Left ventricle myocardium inferior (tissue), 1 donor: ENCODE measurements around the gene SAPCD2. TPM values are rescaled to one million over a fixed set of nuclear protein-coding genes. Genes with fewer than 3 reads are reported as not detected.
"Not testable (repeated sequence)": the region's sequence is repeated elsewhere in the genome, so short reads cannot be mapped to it uniquely, and the experiment has no call there.

Experiments used
- DNase-seq: peaks from one replicate; pipeline ENCODE4 v3.0.0-alpha.2; 2020
- H3K27ac ChIP-seq: fragments of 200-600 bp; replicated peaks from 2 replicates; pipeline ENCODE4 v1.8.0; 2021
- H3K27me3 ChIP-seq: fragments of 200-600 bp; 2 replicates; pipeline ENCODE4 v1.8.0; 2021; ENCODE audit warnings: low read depth
- H3K36me3 ChIP-seq: fragments of 200-600 bp; 2 replicates; pipeline ENCODE4 v1.8.0; 2021
- H3K4me1 ChIP-seq: fragments of 200-600 bp; 2 replicates; pipeline ENCODE4 v1.8.0; 2021
- H3K4me3 ChIP-seq: fragments of 200-600 bp; 2 replicates; pipeline ENCODE4 v1.8.0; 2021; ENCODE audit warnings: mild to moderate bottlenecking, moderate library complexity
- H3K9me3 ChIP-seq: fragments of 200-600 bp; replicated peaks from 2 replicates; pipeline ENCODE4 v1.8.0; 2021
- CTCF ChIP-seq: fragments of 200-600 bp; IDR thresholded peaks from 2 replicates; pipeline ENCODE4 v1.8.0; 2021; ENCODE audit warnings: antibody characterized with exemption, mild to moderate bottlenecking, borderline replicate concordance
- intact Hi-C: fragments of 100-400 bp; cut with micrococcal nuclease; formaldehyde crosslinking; loops from one replicate; pipeline ENCODE4 v1.11.0; 2022
- total RNA-seq: library from RNA; stranded (reverse); fragmentation: NEBNext Ultra II Directional; extraction: Animal tissue kit (Norgen Biotek cat#: 25700); gene quantifications from one replicate; pipeline ENCODE4 v1.2.1, GENCODE V29; 2021
- donor health status: DM: no; HTN: yes; CAD: no; lungs with severe emphysema.

Gene SAPCD2
- total RNA-seq, 1 donor from 2014 or later, result 0.25 TPM

GRCh38 chr9:137063311-137064026 is 6.9 kb downstream of the SAPCD2 start:
- H3K9me3 ChIP-seq, result no peaks in the 10 kb centered on the region
- no peak for TF ChIP-seq CTCF
- no peak for DNase-seq
- no peak overlapping the region for H3K4me3 ChIP-seq
- H3K36me3 ChIP-seq, result no peaks in the 10 kb centered on the region
- intact Hi-C loops, result no loop called here
- no peaks in the 10 kb centered on the region for H3K27me3 ChIP-seq
- H3K27ac ChIP-seq, result no peak overlapping the region
- peaks cover 9% of the 10 kb centered on the region for H3K4me1 ChIP-seq

GRCh38 chr9:137062798-137063197 is 7.6 kb downstream of the SAPCD2 start:
- H3K27ac ChIP-seq, H3K36me3 ChIP-seq, intact Hi-C loops: not testable (repeated sequence)

GRCh38 chr9:137062384-137062783 is 8.0 kb downstream of the SAPCD2 start:
- TF ChIP-seq CTCF, result no peak
- intact Hi-C loops, result no loop called here
- no peak for DNase-seq
- H3K36me3 ChIP-seq, result no peaks in the 10 kb centered on the region
- H3K27ac ChIP-seq, result no peak overlapping the region
- H3K9me3 ChIP-seq, result no peaks in the 10 kb centered on the region
- H3K27me3 ChIP-seq, result no peaks in the 10 kb centered on the region
- peaks cover 12% of the 10 kb centered on the region for H3K4me1 ChIP-seq
- no peak overlapping the region for H3K4me3 ChIP-seq

More at GRCh38 chr9:137062798-137063197, 7.6 kb downstream of the SAPCD2 start:
- not testable (repeated sequence) for H3K4me1 ChIP-seq, DNase-seq, H3K4me3 ChIP-seq, H3K27me3 ChIP-seq, H3K9me3 ChIP-seq

- Histone ChIP-seq H3K27ac (no peak overlapping the region), H3K4me3 (no peak overlapping the region), H3K4me1 (peaks cover 41% of the 10 kb centered on the region), H3K36me3 (no peaks in the 10 kb centered on the region), H3K9me3 (no peaks in the 10 kb centered on the region), H3K27me3 (peaks cover 12% of the 10 kb centered on the region)
- no peak for DNase-seq
- no peak for TF ChIP-seq CTCF
- intact Hi-C loops, result no loop called here
Measured at GRCh38 chr9:137058521-137059234, 11.7 kb downstream of the SAPCD2 start.

GRCh38 chr9:137057545-137057944 is 12.8 kb downstream of the SAPCD2 start:
- Histone ChIP-seq H3K27ac (peak overlapping the region; percentile 93), H3K4me3 (no peak overlapping the region), H3K9me3 (no peaks in the 10 kb centered on the region), H3K36me3 (no peaks in the 10 kb centered on the region), H3K27me3 (peaks cover 23% of the 10 kb centered on the region), H3K4me1 (peaks cover 52% of the 10 kb centered on the region)
- DNase-seq, result no peak
- intact Hi-C loops, result no loop called here
- no peak for TF ChIP-seq CTCF
